ENCODE measurements around the gene MLLT3. TPM values are rescaled to one million over a fixed set of nuclear protein-coding genes. Genes with fewer than 3 reads are reported as not detected.

Gene MLLT3
- total and polyA plus RNA-seq, 2 of the 13 experiments (the other 11 are each of a cell fraction or from before 2014, with no cell fraction given): 12.3 to 12.6 TPM

DNA sequence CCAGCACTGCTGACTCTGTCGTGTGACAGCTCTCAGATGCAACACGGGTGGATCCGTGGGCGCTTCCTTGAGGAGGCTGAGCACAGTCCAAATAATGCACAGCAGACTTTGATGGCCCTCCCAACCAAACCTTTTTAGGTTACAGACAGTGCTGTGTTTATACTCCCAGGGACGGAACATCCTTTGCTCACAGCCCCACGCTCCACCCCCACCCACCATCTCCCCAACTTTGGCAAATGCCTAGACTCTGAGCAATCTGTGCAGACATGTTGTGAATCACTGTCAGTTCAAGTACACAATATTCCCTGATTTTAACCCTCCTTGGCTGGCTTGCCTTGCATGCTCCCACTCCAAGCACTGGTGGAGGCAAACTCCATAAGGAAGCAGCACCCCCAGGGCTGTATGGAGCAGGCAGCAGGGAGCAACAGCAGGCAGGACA lies 324.6 kb downstream of the MLLT3 start:
- no peaks in the 10 kb centered on the region; a peak in 1 of 5 replicates for H3K27me3 ChIP-seq (ENCODE audit: control insufficient read depth in 1 of 2, insufficient read depth in 2 of 2, low read length in 2 of 2)
- ATAC-seq (no peak), DNase-seq (ENCODE audit: low spot score) (no peak), FAIRE-seq (no peak)
- no peak overlapping the region for H3K9ac ChIP-seq (ENCODE audit: insufficient read depth, low read depth, low read length)
- H3K4me1 ChIP-seq (ENCODE audit: insufficient read depth, low read length): peaks cover 24% of the 10 kb centered on the region
- no peaks in the 10 kb centered on the region for H3K36me3 ChIP-seq (replicated peaks in 1 of 2; ENCODE audit: control insufficient read depth in 1 of 2, insufficient read depth in 2 of 2, low read length in 2 of 2)
- no peak overlapping the region for H2AFZ ChIP-seq (ENCODE audit: low read length)
- H4K20me1 ChIP-seq (ENCODE audit: insufficient read depth, low read length): no peaks in the 10 kb centered on the region
- no TSS peak for BruUV-seq (replicated peaks)
- intact Hi-C loops (cut with micrococcal nuclease; ENCODE audit: unreplicated experiment) (no loop called here), in situ Hi-C loops (cut with HindIII; ENCODE audit: extremely low pct_ligation_motif_present, low pct_unique_long_range_greater_than_20kb) (no loop called here)
- no peaks in the 10 kb centered on the region for H3K9me3 ChIP-seq (ENCODE audit: low read length)
- POLR2A ChIA-PET: no interaction called here
- H3K4me3 ChIP-seq (replicated peaks in 1 of 3; ENCODE audit: insufficient read depth in 1 of 3, low read depth in 2 of 3, low read length in 3 of 3): no peak overlapping the region
- H3K27ac ChIP-seq (ENCODE audit: extremely low read length, insufficient read depth, low read length): no peak overlapping the region
- CTCF ChIA-PET (ENCODE audit: low intra/inter-chr PET ratio, low total read pairs): no interaction called here
- 36% methylated on average over 2 of the region's 6 CpGs for WGBS (ENCODE audit: low lambda C conversion rate)
- H3K79me2 ChIP-seq (ENCODE audit: insufficient read depth, low read length): no peaks in the 10 kb centered on the region
- no peak overlapping the region for H3K4me2 ChIP-seq (ENCODE audit: low read depth, low read length)
- TF ChIP-seq, protein P1, sequence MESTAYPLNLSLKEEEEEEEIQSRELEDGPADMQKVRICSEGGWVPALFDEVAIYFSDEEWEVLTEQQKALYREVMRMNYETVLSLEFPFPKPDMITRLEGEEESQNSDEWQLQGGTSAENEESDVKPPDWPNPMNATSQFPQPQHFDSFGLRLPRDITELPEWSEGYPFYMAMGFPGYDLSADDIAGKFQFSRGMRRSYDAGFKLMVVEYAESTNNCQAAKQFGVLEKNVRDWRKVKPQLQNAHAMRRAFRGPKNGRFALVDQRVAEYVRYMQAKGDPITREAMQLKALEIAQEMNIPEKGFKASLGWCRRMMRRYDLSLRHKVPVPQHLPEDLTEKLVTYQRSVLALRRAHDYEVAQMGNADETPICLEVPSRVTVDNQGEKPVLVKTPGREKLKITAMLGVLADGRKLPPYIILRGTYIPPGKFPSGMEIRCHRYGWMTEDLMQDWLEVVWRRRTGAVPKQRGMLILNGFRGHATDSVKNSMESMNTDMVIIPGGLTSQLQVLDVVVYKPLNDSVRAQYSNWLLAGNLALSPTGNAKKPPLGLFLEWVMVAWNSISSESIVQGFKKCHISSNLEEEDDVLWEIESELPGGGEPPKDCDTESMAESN (CRISPR knock-in tag; conservative IDR thresholded peaks at IDR 0.05): no peak
- TF ChIP-seq, protein P2, sequence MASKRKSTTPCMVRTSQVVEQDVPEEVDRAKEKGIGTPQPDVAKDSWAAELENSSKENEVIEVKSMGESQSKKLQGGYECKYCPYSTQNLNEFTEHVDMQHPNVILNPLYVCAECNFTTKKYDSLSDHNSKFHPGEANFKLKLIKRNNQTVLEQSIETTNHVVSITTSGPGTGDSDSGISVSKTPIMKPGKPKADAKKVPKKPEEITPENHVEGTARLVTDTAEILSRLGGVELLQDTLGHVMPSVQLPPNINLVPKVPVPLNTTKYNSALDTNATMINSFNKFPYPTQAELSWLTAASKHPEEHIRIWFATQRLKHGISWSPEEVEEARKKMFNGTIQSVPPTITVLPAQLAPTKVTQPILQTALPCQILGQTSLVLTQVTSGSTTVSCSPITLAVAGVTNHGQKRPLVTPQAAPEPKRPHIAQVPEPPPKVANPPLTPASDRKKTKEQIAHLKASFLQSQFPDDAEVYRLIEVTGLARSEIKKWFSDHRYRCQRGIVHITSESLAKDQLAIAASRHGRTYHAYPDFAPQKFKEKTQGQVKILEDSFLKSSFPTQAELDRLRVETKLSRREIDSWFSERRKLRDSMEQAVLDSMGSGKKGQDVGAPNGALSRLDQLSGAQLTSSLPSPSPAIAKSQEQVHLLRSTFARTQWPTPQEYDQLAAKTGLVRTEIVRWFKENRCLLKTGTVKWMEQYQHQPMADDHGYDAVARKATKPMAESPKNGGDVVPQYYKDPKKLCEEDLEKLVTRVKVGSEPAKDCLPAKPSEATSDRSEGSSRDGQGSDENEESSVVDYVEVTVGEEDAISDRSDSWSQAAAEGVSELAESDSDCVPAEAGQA (IDR thresholded peaks at IDR 0.05; ENCODE audit: low read depth): no peak
- TF ChIP-seq, protein P2 (CRISPR knock-in tag; IDR thresholded peaks at IDR 0.05; ENCODE audit: borderline replicate concordance): no peak
- TF ChIP-seq ZNF577 (CRISPR knock-in tag; IDR thresholded peaks at IDR 0.05; ENCODE audit: borderline replicate concordance, low read depth): no peak
- TF ChIP-seq, protein P3, sequence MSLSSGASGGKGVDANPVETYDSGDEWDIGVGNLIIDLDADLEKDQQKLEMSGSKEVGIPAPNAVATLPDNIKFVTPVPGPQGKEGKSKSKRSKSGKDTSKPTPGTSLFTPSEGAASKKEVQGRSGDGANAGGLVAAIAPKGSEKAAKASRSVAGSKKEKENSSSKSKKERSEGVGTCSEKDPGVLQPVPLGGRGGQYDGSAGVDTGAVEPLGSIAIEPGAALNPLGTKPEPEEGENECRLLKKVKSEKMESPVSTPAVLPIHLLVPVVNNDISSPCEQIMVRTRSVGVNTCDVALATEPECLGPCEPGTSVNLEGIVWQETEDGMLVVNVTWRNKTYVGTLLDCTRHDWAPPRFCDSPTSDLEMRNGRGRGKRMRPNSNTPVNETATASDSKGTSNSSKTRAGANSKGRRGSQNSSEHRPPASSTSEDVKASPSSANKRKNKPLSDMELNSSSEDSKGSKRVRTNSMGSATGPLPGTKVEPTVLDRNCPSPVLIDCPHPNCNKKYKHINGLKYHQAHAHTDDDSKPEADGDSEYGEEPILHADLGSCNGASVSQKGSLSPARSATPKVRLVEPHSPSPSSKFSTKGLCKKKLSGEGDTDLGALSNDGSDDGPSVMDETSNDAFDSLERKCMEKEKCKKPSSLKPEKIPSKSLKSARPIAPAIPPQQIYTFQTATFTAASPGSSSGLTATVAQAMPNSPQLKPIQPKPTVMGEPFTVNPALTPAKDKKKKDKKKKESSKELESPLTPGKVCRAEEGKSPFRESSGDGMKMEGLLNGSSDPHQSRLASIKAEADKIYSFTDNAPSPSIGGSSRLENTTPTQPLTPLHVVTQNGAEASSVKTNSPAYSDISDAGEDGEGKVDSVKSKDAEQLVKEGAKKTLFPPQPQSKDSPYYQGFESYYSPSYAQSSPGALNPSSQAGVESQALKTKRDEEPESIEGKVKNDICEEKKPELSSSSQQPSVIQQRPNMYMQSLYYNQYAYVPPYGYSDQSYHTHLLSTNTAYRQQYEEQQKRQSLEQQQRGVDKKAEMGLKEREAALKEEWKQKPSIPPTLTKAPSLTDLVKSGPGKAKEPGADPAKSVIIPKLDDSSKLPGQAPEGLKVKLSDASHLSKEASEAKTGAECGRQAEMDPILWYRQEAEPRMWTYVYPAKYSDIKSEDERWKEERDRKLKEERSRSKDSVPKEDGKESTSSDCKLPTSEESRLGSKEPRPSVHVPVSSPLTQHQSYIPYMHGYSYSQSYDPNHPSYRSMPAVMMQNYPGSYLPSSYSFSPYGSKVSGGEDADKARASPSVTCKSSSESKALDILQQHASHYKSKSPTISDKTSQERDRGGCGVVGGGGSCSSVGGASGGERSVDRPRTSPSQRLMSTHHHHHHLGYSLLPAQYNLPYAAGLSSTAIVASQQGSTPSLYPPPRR (CRISPR knock-in tag; IDR thresholded peaks at IDR 0.05; ENCODE audit: borderline replicate concordance): no peak
- no peak for TF ChIP-seq AKAP8 (CRISPR knock-in tag; IDR thresholded peaks at IDR 0.05)
- no peak for TF ChIP-seq YEATS4 (CRISPR knock-in tag; IDR thresholded peaks at IDR 0.05; ENCODE audit: borderline replicate concordance)
- TF ChIP-seq ZSCAN21 (CRISPR knock-in tag; IDR thresholded peaks at IDR 0.05; ENCODE audit: borderline replicate concordance): no peak
- TF ChIP-seq, protein P4, sequence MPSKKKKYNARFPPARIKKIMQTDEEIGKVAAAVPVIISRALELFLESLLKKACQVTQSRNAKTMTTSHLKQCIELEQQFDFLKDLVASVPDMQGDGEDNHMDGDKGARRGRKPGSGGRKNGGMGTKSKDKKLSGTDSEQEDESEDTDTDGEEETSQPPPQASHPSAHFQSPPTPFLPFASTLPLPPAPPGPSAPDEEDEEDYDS (CRISPR knock-in tag; IDR thresholded peaks at IDR 0.05): no peak
- TF ChIP-seq ZNF850 (CRISPR knock-in tag; conservative IDR thresholded peaks at IDR 0.05): no peak
- TF ChIP-seq ZNF501 (CRISPR knock-in tag; IDR thresholded peaks at IDR 0.05): no peak
- TF ChIP-seq ZNF337 (CRISPR knock-in tag; IDR thresholded peaks at IDR 0.05; ENCODE audit: borderline replicate concordance, low read depth): no peak

All from HepG2 (cell line).